ENCODE data around the gene ZNF18. TPM values are rescaled to one million over a fixed set of nuclear protein-coding genes. Genes with fewer than 3 reads are reported as not detected.

The ZNF18 gene
- total RNA-seq (2016; rRNA removed; fragmentation: Illumina TruSeq; extraction: Trizol), result 5.4 and 6.7 TPM in 2 replicates
- total RNA-seq (2016; cell fraction: cytosol; rRNA removed; fragmentation: Illumina TruSeq; extraction: Trizol; ENCODE audit: low read depth), result 1.1 and 1.6 TPM in 2 replicates
- 5.9 and 6.1 TPM in 2 replicates for total RNA-seq (2016; cell fraction: insoluble cytoplasmic fraction; rRNA removed; fragmentation: Illumina TruSeq; extraction: Trizol)
- total RNA-seq (2016; cell fraction: membrane; rRNA removed; fragmentation: Illumina TruSeq; extraction: Trizol), result 3.9 and 4.0 TPM in 2 replicates
- 5.6 and 7.6 TPM in 2 replicates for total RNA-seq (2016; cell fraction: nucleus; rRNA removed; fragmentation: Illumina TruSeq; extraction: Trizol)
- 2.4 and 2.8 TPM in 2 replicates for polyA plus RNA-seq (2011; rRNA removed)
- polyA plus RNA-seq (2011; cell fraction: cytosol; rRNA removed), result 1.1 and 1.6 TPM in 2 replicates
- polyA plus RNA-seq (2011; cell fraction: nucleus; rRNA removed), result 3.0 and 3.6 TPM in 2 replicates
- polyA plus RNA-seq (2012), result 2.3 and 2.4 TPM in 2 replicates
- polyA plus RNA-seq (2016; cell fraction: cytosol; fragmentation: Illumina TruSeq; extraction: Trizol; ENCODE audit: low read depth), result 0.37 and 0.53 TPM in 2 replicates
- 4.1 and 4.2 TPM in 2 replicates for polyA plus RNA-seq (2016; cell fraction: insoluble cytoplasmic fraction; fragmentation: Illumina TruSeq; extraction: Trizol; ENCODE audit: low read depth)
- 1.0 and 1.3 TPM in 2 replicates for polyA plus RNA-seq (2016; cell fraction: membrane; fragmentation: Illumina TruSeq; extraction: Trizol; ENCODE audit: low read depth)
- 9.7 and 10.7 TPM in 2 replicates for polyA plus RNA-seq (2016; cell fraction: nucleus; fragmentation: Illumina TruSeq; extraction: Trizol; ENCODE audit: insufficient read depth, low read depth)
- 1.5 and 4.7 TPM in 2 replicates for polyA minus RNA-seq (2011; rRNA and poly(A)+ RNA removed; ENCODE audit: low replicate concordance)
- 1.7 and 1.9 TPM in 2 replicates for polyA minus RNA-seq (2011; cell fraction: cytosol; rRNA and poly(A)+ RNA removed)
- 3.3 and 3.9 TPM in 2 replicates for polyA minus RNA-seq (2011; cell fraction: nucleus; rRNA and poly(A)+ RNA removed)
- percentile 50 among the genes with signal in this experiment for Bru-seq, nascent RNA
- percentile 54 among the genes with signal in this experiment for BruChase-seq, experiment 1, labeled RNA remaining after a 6-hour chase
- BruChase-seq, experiment 2, labeled RNA remaining after a 2-hour chase, result percentile 52 among the genes with signal in this experiment
- long read RNA-seq, experiment 1, partial matches to known transcripts, result 0 of 6 reads
- long read RNA-seq, experiment 1, other reads (novel, unspliced or antisense), result 2 of 6 reads
- long read RNA-seq, experiment 2, partial matches to known transcripts, result 2 of 6 reads
- long read RNA-seq, experiment 2, other reads (novel, unspliced or antisense), result 2 of 6 reads

- H3K4me3 ChIP-seq (replicated peaks in 1 of 3; ENCODE audit: insufficient read depth in 1 of 3, low read depth in 2 of 3, low read length in 3 of 3), result peak within 1 kb of the TSS; percentile 80 to 98 (median 80)
- H2AFZ ChIP-seq (ENCODE audit: low read length), result peak within 1 kb of the TSS; percentile 84
- 7% methylated on average over 23 of the region's 74 CpGs for WGBS (ENCODE audit: low lambda C conversion rate)
- intact Hi-C loops (cut with micrococcal nuclease; ENCODE audit: unreplicated experiment), result loop anchor here (5.0 kb wide), 1 partner anchor 90 kb away; no protein-coding TSS in a partner anchor
- peak within 1 kb of the TSS; percentile 80 for H3K27ac ChIP-seq (ENCODE audit: extremely low read length, insufficient read depth, low read length)
- no peaks in the 10 kb centered on the region for H3K9me3 ChIP-seq (ENCODE audit: low read length)
- in situ Hi-C loops (cut with HindIII; ENCODE audit: extremely low pct_ligation_motif_present, low pct_unique_long_range_greater_than_20kb), result no loop called here
- ChIA-PET POLR2A (interaction anchor here (0.6 to 3.2 kb wide), 20 partner anchors 9 to 1020 kb away, joined by 3 to 112 read pairs (median 6); partner anchors contain the start of genes ELAC2 and MAP2K4), CTCF (ENCODE audit: low intra/inter-chr PET ratio, low total read pairs) (no interaction called here)
- H3K79me2 ChIP-seq (ENCODE audit: insufficient read depth, low read length), result no peaks in the 10 kb centered on the region
- no peaks in the 10 kb centered on the region for H4K20me1 ChIP-seq (ENCODE audit: insufficient read depth, low read length)
- ATAC-seq (peak; percentile 98), FAIRE-seq (peak; percentile 23), DNase-seq (ENCODE audit: low spot score) (peak; percentile 82)
- peak within 1 kb of the TSS; percentile 79 for H3K9ac ChIP-seq (ENCODE audit: insufficient read depth, low read depth, low read length)
- H3K4me1 ChIP-seq (ENCODE audit: insufficient read depth, low read length), result peaks cover 15% of the 10 kb centered on the region
- no TSS peak for BruUV-seq (replicated peaks)
- H3K36me3 ChIP-seq (replicated peaks in 1 of 2; ENCODE audit: control insufficient read depth in 1 of 2, insufficient read depth in 2 of 2, low read length in 2 of 2), result no peaks in the 10 kb centered on the region
- peak within 1 kb of the TSS; percentile 96 for H3K4me2 ChIP-seq (ENCODE audit: low read depth, low read length)
- H3K27me3 ChIP-seq (ENCODE audit: control insufficient read depth in 1 of 2, insufficient read depth in 2 of 2, low read length in 2 of 2), result peaks cover 0 to 3% of the 10 kb centered on the region in 2 experiments; a peak in 1 of 5 replicates
- peak; percentile 59; the same call in 1 of the 2 replicates for TF ChIP-seq ZNF816 (CRISPR knock-in tag; IDR thresholded peaks at IDR 0.05; ENCODE audit: borderline replicate concordance)
- 0 out of 2 replicates have a peak, but pooled peaks have one; percentile 53 for TF ChIP-seq ERF (CRISPR knock-in tag; IDR thresholded peaks at IDR 0.05)
- TF ChIP-seq MBNL3 (CRISPR knock-in tag; conservative IDR thresholded peaks at IDR 0.05), result no peak
- no peak for TF ChIP-seq TRIM24 (CRISPR knock-in tag; IDR thresholded peaks at IDR 0.05)
- peak; percentile 79 for TF ChIP-seq KDM5B (CRISPR knock-in tag; IDR thresholded peaks at IDR 0.05; ENCODE audit: borderline replicate concordance)
- peak; percentile 97 for TF ChIP-seq ZFX (CRISPR knock-in tag; IDR thresholded peaks at IDR 0.05; ENCODE audit: low read depth)
- TF ChIP-seq PHF8 (CRISPR knock-in tag; IDR thresholded peaks at IDR 0.05), result peak; percentile 91
- no peak for TF ChIP-seq ZNF549 (CRISPR knock-in tag; IDR thresholded peaks at IDR 0.05)
- TF ChIP-seq ZNF280B (CRISPR knock-in tag; IDR thresholded peaks at IDR 0.05; ENCODE audit: borderline replicate concordance), result no peak
- peak; percentile 65; the same call in 1 of the 2 replicates for TF ChIP-seq THAP8 (CRISPR knock-in tag; IDR thresholded peaks at IDR 0.05; ENCODE audit: borderline replicate concordance)
- TF ChIP-seq ZFP36L2 (CRISPR knock-in tag; IDR thresholded peaks at IDR 0.05), result no peak
- TF ChIP-seq MAZ (IDR thresholded peaks at IDR 0.05; ENCODE audit: borderline replicate concordance, low read depth, low read length), result 0 out of 2 replicates have a peak, but pooled peaks have one; percentile 5
- peak; percentile 80 for TF ChIP-seq MAZ (CRISPR knock-in tag; IDR thresholded peaks at IDR 0.05; ENCODE audit: low read depth)
- 0 out of 4 replicates have a peak, but pooled peaks of 1 of the 2 experiments have one; percentile 25 for TF ChIP-seq ATF4 (CRISPR knock-in tag; IDR thresholded peaks at IDR 0.05)
- TF ChIP-seq FOXO1 (CRISPR knock-in tag; IDR thresholded peaks at IDR 0.05), result no peak
Observed at GRCh38 chr17:11997147-11997971, at the start of gene ZNF18. Gene ZNF18 (minus strand): TSS chr17:11997475. CDS start chr17:11992829, 4,646 bp downstream.

All from HepG2 (cell line).